GM04504 (cell line): ENCODE data around the gene SLC37A1.
A peak's percentile ranks its signal among the peaks of the same experiment; 100 is the strongest.

Source experiments
- DNase-seq: peaks from one replicate; pipeline ENCODE4 v3.0.0-alpha.2; 2012; ENCODE audit warnings: low read depth

SLC37A1 gene

DNA sequence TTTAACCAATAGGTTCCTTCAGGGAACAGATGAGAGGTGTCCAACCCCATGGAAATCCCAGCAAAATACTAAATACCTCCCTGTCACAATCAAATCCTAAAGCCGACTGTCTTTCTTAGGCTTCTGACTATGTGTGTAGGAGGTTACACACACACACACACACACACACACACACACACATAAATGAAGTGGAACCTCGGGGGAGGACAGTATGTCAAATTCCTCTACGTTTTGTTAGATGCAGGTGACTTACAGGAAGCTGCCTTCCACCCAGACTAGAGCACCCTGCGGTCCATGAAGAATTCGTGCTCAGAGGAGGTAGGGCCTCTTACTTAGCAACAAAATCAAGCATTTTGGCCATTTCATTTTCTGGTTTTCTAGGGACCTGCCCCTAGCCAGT is 34.1 kb upstream of the SLC37A1 start:
- no peak for DNase-seq

DNA sequence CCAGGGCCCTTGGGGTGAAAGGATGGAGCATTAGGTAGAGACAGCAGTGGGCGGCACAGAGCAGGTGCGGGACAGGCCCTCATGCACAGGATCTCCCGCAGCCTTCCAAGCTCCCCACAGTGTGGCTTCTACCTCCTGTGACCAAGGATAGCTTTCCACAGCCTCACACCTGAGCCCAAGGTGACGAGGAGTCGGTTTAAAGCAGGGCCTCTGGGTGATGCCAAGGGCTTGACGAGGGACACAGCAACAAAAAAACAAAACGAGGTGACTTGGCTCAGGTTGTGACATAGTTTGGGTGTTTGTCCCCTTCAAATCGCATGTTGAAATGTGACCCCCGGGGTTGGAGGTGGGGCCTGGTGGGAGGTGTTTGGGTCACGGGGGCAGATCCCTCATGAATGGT is 32.9 kb upstream of the SLC37A1 start:
- DNase-seq, result no peak

DNA sequence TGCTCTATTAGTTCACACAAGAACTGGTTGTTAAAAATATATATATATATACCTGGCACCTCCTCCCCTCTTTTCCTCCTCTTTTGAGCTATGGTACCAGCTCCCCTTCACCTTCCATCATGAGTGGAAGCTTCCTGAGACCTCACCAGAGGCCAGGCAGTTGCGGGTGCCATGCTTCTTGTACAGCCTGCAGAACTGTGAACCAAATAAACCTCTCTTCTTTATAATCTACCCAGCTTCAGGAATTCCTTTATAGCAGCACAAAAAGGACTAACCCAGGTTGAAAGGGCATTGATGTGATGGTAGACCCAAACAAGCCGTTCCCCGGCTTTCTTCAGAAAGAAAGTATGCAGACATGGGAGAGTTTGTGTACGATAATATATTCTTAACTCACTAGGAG is 32.5 kb upstream of the SLC37A1 start:
- no peak for DNase-seq

DNA sequence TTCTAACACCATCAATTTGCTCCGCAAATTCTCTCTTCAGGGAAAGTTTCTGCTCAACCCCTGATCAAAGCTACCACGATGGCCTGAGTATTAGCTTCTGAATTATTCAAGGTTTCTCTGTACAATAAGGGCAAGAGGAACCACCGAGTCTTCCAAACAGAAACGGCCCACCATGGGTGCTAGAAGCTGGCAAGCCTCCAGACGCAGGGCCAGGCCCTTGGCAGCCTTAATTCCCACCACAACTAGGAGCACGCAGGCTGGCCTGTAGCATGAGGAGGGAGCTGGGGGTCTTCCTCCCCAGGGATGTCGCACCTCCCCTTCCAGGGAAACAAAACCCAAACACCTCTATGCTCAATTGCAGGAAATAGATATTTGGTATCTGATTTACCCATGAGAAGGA is 28.7 kb upstream of the SLC37A1 start:
- DNase-seq, result no peak

DNA sequence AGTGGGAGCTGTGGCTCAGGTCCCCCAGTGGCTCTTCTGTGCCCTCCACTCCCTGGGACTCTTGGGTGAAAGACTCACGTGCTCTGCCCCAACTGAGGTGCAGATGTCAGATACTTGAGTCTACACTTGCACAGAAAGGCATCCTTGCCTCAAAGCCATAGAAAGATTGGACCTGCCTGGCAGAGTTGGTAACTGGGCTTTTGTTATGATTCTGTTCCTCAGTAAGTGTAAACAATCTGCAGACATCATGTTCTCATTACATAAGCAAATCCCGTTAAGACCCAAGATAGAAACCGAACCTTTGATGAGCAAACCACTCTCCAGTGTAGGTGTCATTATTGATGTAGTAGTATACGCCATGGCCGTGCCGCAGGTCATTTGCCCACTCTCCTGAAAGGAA is 27.6 kb upstream of the SLC37A1 start:
- no peak for DNase-seq

DNA sequence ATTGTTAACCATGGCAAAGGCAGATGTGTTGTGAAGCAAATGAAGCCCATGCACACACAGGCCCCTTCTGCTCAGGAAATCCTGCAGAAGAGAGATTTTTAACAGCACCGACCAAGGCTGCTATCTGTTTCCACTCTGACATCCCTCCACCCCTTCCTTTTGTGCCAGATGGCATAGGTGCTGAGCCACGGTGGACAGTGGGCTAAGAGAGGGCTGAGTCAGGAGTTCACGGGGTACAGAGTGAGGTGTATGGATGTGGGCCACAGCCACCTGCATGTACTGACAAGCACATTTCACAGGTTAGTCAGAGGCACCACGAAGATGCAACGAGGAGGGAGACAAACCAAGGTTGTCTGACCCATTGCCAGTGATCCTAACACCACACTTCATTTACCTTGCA is 27.1 kb upstream of the SLC37A1 start:
- DNase-seq, result no peak

DNA sequence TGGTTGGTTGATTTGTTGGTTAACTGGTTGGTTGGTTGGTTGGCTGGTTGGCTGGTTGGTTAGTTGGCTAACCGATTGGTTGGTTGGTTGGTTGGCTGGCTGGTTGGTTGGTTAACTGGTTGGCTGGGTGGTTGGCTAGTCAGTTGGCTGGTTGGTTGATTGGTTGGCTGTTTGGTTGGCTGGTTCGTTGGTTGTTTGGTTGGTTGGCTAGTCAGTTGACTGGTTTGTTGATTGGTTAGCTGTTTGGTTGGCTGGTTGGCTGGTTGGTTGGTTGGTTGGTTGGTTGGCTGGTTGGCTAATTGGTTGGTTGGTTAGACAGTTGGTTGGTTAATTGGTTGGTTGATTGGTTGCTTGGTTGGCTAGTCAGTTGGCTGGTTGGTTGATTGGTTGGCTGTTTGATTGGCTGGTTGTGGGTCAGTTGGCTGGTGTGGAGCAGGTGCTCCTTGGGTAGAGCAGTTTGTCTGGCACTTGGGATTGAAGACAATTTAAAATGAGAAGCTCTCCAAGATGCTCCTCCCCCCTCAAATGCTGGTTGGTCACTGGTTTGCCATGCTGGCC is 24.6 kb upstream of the SLC37A1 start:
- no peak for DNase-seq

DNA sequence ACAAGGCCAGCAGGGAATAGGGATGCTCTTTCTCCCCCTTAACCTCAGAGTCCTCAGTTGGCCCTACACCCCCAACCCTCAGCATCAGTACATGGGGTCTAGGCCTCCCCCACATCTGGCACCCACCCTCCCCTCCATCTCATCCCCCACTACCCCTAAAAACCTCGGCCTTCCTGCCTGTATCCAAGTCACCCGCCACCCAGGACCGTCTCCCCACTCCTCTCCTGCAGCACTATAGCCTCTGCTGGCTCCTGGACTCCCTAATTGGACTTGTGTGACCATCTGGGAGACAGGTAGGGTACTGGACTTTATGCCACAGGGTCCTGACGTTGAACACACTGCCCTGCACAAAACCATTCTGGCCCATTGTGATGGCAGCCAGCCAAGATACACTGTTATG is 23.7 kb upstream of the SLC37A1 start:
- DNase-seq, result no peak

DNA sequence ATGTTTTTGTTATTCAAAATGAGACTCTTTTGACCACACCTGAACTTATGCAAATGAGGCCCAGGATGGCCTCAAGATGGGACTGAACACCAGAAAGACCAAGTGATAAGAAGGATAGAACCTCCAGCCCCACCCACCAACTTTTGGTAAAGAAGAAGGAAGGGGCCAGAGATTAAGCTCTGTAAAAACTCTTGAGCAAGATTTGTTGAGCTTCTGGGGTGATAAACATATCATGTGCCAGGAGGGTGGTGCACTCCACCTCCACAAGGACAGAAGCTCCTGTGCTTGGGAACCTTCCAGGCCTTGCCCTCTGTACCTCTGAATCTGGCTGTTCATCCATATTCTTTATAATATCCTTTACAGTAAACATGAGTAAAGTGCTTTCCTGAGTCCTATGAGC is 22.9 kb upstream of the SLC37A1 start:
- DNase-seq, result no peak

DNA sequence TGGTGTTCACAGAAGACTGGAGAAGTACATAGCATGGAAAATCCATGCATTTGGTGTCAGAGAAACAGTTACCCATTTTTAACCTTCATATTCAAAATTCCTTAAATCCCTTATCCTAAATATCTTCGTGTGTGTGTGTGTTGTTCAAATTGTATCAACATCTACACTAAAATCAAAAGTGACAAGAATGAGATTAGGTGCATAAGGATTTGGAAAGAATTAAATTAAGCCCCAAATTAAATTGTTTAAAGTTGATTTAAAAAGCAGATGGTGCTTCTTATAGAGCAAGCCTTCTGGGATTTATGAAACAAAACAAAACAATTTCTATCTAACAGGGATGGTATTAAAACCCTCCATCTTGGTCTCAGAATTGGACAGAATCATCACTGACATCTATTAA is 22.3 kb upstream of the SLC37A1 start:
- DNase-seq, result no peak

DNA sequence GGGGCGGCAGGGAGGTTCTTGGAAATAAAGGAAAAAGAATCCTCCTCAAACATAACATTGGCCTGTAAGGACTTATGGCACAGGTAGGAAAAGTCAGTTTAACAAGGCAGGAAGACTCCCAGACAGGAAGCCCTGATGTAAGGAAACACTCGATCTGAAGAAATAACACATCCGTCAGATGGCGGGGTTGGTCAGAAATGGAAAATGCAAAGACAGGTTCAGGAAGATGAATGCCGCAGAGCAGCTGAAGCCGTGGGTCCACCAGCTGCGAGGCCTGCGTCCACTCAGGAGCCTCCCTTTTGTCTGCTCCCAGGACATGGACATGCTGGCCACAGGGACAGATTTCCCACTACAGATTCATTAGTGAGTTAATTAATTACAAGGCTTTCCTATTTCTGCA is 21.5 kb upstream of the SLC37A1 start:
- no peak for DNase-seq

DNA sequence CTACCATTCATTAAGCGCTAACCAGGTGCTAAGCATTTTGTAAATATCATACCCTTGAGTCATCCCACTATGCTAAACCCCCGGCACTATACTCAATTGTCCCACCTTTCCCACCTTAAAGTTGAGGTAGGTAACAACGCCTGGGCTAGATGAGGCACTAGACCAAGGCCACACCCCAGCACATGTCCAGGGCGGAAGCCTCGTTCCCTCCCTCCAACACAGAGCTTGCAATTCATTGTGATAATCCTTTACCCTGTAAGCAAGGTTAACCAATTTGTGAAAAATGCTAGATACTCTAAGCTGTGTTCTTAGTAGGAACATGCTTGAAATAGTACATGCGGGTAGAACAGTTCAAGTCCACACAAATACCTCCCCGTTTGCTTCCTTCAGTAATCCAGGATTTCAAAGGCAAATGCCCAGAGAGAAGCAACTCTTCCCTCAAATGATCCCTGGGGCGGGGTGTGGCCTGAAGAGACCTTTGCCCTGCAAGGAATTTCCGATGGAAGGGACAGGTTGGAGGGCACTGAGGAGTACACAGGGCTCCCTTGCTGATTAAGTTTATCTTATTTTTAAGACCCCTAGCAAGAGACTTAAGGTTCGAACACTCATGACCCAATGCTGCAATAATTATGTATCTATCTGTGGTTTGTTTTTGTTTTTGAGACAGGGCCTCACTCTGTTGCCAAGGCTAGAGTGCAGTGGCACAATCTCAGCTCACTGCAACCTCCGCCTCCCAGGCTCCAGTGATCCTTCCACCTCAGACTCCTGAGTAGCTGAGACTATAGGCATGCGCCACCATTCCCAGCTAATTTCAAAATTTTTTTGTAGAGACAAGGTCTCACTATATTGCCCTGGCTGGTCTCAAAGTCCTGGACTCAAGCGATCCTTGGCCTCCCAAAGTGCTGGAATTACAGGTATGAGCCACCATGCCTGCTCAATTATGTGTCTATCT is 20.3 kb upstream of the SLC37A1 start:
- DNase-seq, result no peak

DNA sequence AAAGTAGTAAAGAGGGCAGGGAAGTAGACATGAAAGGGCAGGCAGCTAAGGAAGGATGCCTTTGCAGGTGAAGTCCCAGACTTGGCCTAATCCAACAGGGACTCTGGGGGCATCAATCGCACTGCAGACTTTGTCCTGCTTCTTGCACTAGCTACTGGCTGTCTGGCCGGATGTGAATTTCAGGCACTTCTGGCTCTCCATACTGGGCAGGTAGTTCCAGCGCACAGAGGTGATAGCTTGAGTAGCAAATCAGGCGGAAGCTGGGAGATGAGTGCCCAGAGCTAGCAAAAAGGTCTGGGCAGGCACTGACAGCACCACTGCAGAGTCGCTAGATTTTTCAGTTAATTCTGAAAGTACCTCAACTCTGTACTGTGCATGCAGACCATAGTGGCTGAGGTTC is 18.6 kb upstream of the SLC37A1 start:
- no peak for DNase-seq

DNA sequence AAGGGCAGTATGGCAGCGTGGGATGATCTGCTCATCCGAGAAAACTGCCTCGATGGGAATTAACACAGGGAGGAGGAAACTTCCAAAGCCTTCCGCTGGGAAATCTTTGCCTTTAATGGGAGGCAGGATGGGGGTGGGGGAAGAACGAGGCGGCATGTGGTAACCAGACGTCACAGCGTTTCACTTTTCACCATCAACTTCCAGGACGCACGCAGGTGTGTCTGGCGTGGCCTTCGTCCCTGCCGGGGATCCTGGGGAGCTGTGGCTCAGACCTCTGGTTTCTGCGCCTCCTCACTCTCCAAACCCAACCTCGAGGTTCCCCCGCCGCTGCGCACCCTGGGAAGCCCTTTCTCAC is 17.9 kb upstream of the SLC37A1 start:
- no peak for DNase-seq

DNA sequence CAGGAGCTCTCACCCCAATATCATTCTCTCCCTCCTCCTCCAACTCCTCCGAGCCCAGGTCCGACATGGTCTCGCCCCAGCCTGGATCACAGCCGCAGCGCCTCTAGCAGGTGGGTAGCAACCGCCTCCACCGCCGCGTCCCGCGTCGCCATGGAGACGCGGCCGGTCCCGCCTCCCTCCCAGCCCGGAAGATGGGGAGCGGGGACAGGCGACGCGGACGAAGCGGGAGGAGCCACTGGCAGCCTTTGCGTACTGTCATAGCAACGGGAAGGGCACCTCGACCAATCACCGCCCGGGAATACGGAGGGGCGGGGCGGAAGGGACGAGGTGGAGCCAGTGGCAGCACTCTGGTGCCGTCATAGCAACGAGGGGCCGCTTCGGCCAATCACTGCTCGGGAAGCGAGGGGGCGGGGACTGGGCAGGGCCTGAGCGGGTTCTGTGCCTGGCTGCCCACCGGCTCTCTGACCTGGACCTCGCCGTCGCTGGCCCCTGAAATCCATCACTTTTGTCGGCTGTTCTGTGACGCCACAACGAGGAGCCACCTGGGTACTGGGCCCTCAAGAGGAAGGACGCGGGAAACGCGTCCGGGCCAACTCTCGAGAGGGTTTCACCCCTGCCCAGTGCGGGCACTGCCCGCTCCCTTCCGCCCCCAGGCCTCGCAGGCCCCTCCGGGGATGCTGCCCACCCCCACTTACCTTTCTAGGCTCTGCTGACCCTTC is 17.4 kb upstream of the SLC37A1 start, which contains the start of gene RSPH1:
Gene RSPH1 (minus strand): TSS at position 105 of the 719 bp plus-strand sequence. CDS start 38 bp downstream, at position 67.
- DNase-seq, result peak; percentile 93

DNA sequence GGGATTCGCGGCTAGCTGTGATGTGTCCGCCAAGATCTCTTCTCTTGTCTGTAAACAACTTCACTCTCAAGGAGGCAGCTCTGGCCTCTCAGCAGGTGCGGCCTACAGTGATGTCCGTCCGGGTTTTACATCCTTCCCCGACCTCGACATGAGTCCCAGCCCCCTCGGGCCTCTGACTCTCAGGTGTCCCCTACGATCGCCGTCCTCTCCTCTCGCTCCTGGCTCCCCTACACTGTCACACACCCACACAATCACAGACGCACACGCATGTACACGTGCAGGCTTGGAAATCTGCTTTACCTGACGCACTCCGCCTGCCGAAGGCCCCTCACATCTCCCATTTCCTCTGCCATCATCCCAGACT is 16.8 kb upstream of the SLC37A1 start:
- DNase-seq, result no peak

DNA sequence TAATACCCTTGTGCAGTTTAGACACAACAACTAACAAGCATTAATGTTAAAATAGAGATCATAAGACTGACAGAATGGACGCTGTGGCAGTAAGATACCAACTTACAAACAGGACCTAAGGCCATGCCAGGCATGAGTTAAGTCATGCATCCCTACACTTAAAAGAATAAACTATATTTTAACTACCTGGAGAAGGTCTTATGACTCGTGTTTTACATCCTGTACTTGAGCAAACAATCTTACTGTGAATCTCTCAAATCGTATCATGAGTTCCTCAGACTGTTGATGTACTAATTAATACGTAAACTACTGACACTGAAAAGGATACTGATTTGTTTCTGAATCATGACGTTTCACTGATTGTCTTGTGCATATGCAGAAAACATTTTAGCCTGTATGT is 15.6 kb upstream of the SLC37A1 start:
- DNase-seq, result no peak

DNA sequence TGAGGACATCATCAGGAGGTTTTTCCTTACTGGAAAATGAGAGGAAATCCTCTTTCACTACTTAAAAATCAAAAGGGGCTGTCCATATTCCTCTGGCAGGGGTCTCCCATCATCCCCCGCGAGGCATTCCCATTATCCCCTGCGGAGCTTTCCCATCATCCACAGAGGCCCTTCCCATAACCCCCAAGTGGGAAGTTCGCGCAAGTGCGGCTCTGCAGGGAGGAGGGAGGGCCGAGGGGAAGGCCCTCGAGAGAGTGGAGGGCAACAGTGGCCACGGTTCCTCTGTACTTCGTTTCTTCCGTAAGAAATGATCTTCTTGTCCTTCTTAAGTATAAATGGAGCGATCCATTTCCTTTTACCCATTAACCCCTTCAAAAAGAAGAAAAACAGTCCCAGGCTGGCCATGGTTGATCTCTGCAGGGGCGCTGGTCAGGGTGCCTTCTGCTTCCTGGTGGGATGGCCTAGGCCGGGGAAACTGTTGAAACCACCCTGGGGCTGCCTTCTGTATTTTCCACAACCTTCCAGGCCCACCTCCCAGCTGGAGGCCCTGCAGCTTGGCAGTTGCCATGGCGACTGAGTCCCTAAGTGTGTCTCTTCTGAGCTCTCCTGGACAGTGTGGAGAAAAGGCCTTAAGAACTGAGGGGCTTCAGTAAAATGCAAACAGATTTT is 14.1 kb upstream of the SLC37A1 start:
- no peak for DNase-seq

DNA sequence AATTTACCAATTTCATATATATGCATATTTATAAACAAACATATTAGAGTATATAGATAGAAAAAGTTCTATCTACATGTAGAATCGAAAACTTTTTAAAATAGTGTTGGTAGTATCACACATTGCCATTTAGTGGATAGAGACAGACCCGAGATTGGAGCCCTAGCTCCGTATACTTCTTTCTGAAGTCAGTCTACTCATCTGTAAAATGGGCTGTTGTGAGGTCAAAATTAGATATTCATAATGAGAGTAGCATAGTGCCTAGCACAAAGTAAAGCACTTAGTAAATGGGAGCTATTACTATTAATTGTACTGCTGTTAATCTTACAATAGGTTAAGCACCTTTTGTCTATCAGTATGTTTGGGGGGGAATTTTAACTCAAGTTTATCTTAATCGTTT is 13.4 kb upstream of the SLC37A1 start:
- no peak for DNase-seq

DNA sequence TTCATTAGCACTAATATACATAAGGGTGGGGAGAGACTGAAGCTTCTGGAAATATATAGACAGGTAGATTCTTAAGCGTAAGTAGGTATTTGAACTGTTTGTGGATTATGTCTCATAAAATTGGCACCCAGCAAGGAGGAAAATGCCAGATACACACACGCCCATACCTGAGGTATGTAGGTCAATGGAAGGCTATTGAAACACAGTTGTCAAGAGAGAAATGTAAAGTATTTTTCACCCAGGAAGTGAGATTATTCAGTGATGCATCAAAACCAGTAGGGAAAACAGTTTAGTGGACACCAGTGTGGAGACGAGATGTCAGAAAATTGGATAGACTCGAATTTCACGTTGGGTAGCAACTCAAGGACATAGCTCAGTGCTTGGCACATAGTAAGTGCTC is 12.9 kb upstream of the SLC37A1 start:
- no peak for DNase-seq

DNA sequence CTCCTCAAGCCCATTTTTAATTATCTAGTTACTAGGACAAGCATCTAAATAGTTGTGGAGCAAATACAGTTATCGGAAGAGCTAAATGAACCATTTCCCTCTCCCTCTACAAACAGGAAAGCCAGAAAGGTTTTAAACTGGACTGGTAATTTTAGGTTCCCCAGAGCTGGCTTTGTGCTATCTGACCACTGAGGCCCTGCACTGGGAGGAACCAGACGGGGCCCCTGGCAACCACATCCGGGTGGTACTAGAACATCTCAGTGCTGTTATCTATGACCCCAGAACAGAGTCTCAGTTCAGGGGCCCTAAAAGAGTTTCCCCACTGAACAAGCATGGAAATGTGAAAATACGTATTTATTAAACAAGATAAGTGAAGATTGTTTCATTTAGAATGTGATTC is 9.9 kb upstream of the SLC37A1 start:
- no peak for DNase-seq

DNA sequence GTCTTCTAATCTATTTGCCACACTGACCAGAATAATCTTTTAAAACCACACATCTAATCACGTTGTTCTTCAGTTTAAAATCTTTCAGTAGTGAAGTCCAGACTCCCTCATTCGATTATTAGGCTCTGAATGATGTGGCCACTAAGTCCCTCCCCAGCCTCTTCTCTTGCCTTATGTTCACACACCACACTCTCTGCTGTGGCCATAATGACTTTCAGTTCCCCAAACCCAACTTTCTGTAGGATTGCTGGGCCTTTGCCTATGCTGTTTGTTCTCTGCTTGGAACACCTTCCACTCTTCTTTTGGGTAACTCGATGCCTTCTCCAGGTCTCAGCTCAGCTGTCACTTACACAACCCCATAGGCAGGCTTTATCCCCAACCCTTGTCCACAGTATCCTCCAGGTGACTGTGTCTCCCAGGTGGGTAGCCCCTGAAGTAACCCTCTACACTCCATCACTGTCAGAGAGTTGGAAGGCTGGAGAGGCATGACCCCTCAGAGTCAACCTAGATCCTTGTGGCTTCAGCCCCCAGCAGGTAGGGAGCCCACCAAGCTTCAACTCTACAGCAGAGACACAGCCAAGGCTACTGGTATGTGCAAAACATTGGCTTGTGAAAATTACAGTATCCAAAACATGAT is 8.4 kb upstream of the SLC37A1 start:
- DNase-seq, result no peak
